GM19025 (cell line): ENCODE results near the gene SLC7A11.
A peak's percentile ranks its signal among the peaks of the same experiment; 100 is the strongest.

Experiments used
- ATAC-seq: cut with Tn5 transposase; IDR thresholded peaks from one replicate; pipeline ENCODE4 v1.9.1; 2021; ENCODE audit warnings: mild to moderate bottlenecking, low read depth, moderate library complexity; ENCODE audit not compliant: unreplicated experiment

Gene SLC7A11

GRCh38 chr4:138242076-138242833 is at the start of gene SLC7A11:
Gene SLC7A11 (minus strand): TSS chr4:138242349. CDS start chr4:138242069, 280 bp downstream.
- ATAC-seq: peak; percentile 99

- ATAC-seq: no peak
Observed at GRCh38 chr4:138291431-138291830, 49.3 kb upstream of the SLC7A11 start.

- ATAC-seq: no peak
Observed at GRCh38 chr4:138290805-138291204, 48.7 kb upstream of the SLC7A11 start.

- no peak for ATAC-seq
Observed at GRCh38 chr4:138279286-138279685, 37.1 kb upstream of the SLC7A11 start.

- ATAC-seq: no peak
Observed at GRCh38 chr4:138277133-138277532, 35.0 kb upstream of the SLC7A11 start.

GRCh38 chr4:138275963-138276621 is 33.9 kb upstream of the SLC7A11 start:
- no peak for ATAC-seq

- no peak for ATAC-seq
Observed at GRCh38 chr4:138275216-138275615, 33.1 kb upstream of the SLC7A11 start.

- ATAC-seq: no peak
Observed at GRCh38 chr4:138269175-138269574, 27.0 kb upstream of the SLC7A11 start.

GRCh38 chr4:138267835-138268234 is 25.7 kb upstream of the SLC7A11 start:
- no peak for ATAC-seq

- ATAC-seq: no peak
Observed at GRCh38 chr4:138266948-138267347, 24.8 kb upstream of the SLC7A11 start.

- no peak for ATAC-seq
Observed at GRCh38 chr4:138263247-138263816, 21.2 kb upstream of the SLC7A11 start.

- no peak for ATAC-seq
Observed at GRCh38 chr4:138262469-138262868, 20.3 kb upstream of the SLC7A11 start.

GRCh38 chr4:138262030-138262429 is 19.9 kb upstream of the SLC7A11 start:
- ATAC-seq: no peak

- ATAC-seq: no peak
Observed at GRCh38 chr4:138259824-138260223, 17.7 kb upstream of the SLC7A11 start.

GRCh38 chr4:138259271-138259670 is 17.1 kb upstream of the SLC7A11 start:
- ATAC-seq: no peak

GRCh38 chr4:138256608-138257007 is 14.5 kb upstream of the SLC7A11 start:
- ATAC-seq: no peak

- ATAC-seq: no peak
Observed at GRCh38 chr4:138255917-138256597, 13.9 kb upstream of the SLC7A11 start.

- ATAC-seq: no peak
Observed at GRCh38 chr4:138252551-138252950, 10.4 kb upstream of the SLC7A11 start.

- no peak for ATAC-seq
Observed at GRCh38 chr4:138251938-138252337, 9.8 kb upstream of the SLC7A11 start.

- no peak for ATAC-seq
Observed at GRCh38 chr4:138249132-138249531, 7.0 kb upstream of the SLC7A11 start.

GRCh38 chr4:138248058-138248457 is 5.9 kb upstream of the SLC7A11 start:
- no peak for ATAC-seq
